CD4-positive, alpha-beta T cell treated with Interleukin-15 for 1 hour (primary cell): ENCODE measurements around the gene PRR15L.
"Not testable (repeated sequence)": the region's sequence is repeated elsewhere in the genome, so short reads cannot be mapped to it uniquely, and the experiment has no call there.

ENCODE experiments used
- DNase-seq: peaks from one replicate; pipeline ENCODE4 v3.0.0-alpha.2; 2020

PRR15L gene, protein sequence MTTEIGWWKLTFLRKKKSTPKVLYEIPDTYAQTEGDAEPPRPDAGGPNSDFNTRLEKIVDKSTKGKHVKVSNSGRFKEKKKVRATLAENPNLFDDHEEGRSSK

DNA sequence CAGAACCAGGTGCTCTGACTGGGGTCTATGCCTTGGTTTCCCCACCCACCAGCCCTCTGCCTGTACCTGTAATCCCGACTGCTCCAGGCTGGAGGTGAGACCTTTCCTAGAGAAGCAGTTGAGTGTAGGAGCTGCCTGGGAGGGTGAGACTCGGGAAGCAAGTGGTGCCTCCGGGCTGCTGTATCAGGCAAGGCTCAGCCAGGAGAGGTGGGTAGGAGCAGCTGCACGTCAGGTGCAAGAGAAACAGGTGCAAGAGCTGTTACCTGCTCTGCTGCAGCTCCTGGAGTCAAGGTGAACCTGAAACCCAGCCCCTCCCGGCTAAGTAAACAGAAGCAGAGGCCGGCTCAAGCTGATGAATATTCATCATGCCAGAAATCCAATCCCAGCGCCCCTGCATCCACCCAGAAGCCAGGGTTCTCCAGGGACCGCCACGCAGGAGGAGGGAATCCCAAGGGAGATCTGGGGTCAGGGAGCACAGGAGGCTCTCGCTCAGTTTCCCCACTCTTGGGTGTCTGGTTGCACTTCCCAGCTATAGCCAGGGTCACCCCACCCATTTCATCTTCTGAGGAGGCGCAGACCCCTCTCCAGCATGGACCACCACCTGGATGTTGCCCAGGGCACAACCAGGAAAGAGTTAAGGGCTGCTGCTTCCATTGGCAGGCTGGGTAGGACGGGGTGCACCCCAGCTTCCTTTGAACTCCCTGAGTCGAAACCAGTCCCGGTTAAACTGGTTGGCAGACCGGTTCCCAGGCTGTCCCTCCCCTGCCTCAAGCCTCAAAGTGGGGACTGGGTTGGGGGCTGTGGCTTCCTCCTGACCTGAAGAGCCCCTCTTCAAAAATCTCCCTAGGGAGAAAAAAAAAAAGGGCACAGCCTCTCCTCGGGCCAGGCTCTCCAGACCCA lies at the start of gene PRR15L:
Gene PRR15L (minus strand): TSS at position 293 of the 900 bp plus-strand sequence. CDS start 4,649 bp downstream, outside the sequence.
- no peak for DNase-seq

DNA sequence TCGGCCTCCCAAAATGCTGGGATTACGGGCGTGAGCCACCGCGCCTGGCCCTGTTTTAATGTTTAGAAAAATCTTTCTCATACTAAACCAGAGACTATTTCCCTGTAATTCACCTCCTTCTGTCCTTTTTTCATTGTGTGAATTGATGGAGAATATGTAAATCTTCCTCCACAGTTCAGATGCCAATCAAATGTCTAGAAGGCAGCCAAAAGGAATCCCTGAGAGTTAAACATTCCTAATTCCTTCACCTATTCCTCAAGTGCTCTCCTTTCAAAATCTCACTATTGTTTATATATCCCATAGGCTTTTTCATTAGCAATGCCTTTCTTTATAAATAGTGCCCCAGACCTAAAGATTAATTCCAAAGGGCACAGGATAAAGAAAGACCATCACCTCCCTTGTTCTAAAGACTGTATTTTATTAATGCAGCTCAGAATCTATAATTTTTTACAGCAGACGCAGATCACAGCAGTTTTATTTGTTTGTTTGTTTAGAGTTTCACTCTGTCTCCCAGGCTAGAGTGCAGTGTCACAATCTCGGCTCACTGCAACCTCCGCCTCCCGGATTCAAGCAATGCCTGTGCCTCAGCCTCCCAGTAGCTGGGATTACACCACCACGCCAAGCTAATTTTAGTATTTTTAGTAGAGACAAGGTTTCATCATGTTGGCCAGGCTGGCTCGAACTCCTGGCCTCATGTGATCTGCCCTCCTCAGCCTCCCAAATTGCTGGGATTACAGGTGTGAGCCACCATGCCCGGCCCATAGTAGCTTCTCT lies 49.4 kb upstream of the PRR15L start:
- DNase-seq: no peak

DNA sequence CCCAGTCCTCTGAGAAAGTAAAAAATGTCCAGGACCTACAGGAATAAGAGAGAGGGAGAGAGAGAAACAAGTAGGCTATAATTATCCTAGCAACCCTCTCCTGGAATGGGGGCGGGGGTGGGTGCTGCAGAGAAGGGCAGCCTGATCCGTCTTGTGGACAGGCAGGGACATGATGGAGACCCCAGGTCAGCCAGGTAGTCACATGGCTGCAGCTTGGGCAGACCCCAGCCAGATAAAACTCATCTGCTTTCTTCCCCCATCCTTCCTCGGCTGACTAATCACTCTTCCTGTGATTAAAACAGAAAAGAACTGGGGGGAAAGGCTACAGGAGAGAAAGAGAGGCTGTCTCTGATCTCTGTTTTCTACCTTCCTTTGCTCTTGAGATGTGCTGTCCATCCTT lies 47.3 kb upstream of the PRR15L start:
- DNase-seq: no peak

DNA sequence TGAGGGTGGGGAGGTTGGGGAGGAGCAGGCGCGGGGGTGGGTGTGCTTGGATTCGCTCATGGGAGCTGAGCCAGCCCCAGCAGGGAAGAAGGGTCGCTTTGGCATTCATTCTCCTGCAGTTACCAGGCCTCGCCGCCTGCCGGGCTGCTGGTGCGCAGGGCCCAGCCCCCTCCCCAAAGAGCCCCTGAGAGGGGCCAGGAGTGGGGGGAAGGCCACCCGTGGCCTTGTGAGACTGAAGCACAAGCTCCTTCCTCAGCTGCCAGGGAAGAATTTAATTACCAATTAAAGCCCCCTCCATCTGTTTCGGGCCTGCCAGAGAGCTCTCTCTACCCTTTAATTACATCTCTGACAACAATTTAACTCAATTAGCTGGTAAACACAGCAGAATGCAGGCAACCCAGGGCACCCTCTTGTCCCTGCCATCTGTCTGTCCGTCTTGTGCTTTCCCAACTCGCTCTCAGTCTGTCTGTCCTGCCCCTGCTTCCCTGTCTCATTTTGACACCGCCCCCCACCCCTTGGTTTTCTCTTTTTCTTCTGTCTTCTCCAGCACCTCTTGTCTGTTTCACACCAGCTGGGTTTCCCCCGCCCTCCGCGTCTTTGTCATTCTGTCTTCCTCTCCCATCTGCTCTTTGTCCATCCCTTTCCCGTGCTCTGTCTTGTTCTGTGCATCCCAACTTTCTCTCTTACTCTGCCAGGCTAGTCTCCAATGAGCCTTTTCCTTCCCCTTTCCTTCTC lies 45.9 kb upstream of the PRR15L start:
- no peak for DNase-seq

DNA sequence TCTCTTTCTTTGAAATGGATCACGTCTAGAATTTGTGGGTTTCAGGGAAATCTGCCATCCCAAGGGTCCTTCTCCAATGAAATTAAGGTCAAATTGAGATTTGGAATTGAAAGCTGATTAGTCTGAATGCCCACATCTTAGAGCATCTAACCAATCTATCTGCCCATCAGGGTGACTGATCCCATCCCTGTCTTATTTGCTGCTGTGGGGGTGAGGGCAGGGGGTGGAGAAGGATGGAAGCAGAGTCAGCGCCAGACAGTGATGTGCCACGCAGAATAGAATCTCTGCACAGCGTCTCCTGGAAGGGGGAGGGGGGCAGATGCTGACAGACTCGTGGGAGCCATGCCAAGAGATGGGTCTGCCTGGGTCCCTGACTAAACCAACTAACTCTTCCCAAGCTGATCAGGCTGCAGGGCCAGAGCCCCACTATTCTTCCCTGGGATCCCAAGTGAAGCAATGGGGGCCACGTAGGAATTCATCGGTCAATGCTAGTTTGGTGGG lies 45.3 kb upstream of the PRR15L start:
- DNase-seq: no peak

DNA sequence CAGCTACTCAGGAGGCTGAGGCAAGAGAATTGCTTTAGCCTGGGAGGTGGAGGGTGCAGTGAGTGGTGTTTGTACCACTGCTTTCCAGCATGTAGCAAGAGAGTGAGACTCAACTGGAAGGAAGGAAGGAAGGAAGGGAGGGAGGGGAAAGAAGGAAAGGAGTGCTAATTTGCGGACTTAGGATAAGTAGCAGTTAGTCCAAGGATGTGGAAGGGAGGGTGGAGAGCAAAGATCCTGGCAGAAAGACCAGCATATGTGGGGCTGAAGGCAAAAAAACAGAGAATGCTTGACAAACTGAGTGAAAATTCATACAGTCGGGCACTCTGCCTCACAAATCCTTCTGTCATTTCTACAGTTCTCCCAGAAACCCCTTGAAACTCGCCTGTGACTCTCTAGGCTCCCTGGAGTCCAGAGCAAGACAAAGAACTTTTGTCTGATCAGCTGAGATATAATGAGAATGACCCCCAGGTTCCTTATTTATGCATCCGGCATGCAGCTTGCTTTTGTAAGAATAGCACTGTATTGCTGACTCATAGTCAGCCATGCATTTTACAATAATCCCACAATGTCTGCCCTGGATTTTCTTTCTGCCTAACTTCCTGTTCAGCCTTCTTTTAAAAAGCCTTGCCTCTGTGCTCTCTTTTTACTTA lies 44.7 kb upstream of the PRR15L start:
- DNase-seq: peak; percentile 23

DNA sequence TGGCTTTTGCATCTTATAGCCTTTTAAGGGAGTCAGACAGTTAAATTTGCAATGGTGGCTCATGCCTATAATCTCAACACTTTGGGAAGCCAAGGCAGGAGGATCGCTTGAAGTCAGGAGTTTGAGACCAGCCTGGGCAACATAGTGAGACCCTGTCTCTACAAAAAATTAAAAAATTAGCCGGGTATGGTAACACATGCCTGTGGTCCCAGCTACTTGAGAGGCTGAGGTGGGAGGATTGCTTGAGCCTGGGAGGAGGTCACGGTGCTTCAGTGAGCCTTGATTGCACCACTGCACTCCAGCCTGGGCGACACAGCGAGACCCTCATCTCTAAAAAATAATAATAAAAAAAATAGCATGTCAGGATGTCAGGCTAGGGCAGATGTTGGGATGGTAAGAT lies 44.0 kb upstream of the PRR15L start:
- not testable (repeated sequence) for DNase-seq

DNA sequence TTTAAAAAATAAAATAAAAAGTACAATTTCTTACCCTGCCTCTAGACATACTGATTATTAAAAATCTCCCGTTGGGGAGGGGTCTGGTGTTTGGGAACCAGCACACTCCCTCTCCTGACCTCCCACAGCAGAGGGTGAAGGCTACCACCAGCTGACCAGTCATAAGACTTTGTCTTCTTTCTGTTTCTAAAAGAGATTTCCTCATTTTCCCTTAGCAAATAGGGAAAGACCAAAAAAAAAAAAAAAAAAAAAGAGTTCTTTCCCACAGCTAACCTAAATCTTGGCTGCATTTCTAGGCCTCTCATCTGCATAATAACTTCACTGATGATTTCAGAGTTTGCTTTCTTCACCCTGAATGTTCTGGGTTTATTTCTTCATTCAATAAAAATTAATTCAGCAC lies 43.5 kb upstream of the PRR15L start:
- no peak for DNase-seq

DNA sequence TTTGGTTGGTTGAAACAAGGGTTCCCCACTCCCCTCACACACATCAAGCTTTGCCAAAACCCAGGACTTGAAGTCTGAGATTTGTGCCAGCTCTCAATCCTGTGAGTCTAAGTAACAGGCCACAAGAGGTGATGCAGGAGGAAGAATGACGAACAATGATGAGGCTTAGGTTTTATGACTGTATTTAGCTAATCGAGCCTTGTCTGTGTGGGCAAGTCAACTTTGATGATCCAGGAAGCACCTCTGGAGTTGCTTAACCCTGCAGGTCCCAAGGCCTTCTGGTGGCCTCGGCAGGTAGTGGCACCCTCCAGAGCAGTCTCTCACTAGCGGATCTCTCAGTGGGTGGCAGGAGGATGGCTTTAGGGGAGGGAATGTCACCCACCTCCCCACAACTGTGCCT lies 41.9 kb upstream of the PRR15L start:
- DNase-seq: no peak

DNA sequence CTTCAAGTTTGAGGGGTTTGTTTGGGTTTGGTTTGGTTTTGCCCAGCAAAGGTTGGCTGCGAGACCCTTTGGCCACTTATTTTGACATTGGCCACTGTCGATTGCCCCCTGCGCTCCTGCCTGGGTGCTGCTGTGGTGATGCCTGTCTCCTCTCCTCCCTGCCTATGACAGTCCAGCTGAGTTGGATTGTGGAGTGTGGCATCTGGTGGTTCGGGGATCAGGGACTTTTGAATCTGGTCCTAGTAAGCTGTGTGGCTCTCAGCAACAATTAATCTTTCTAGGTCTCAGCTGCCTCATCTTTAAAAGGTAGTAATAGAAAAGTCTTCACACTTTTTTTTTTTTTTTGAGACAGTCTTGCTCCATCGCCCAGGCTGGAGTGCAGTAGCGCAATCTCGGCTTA lies 40.4 kb upstream of the PRR15L start:
- no peak for DNase-seq

DNA sequence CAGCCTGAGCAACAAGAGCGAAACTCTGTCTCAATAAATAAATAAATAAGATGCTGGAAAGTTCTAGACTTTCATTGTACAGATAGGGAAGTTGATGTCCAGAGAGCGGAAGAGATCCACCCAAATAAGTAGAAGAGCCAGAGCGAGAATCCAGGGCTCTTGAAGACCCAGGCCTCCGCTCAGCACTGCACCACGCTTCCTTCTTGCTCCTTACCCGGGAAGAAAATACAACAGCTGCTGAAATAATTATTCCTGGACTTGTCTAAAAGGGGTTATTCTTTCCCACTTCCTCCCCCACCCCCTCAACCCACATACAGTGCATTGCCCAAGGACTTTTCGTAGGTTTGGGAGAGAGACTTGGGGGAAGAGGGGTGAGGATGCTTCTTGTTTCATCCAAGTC lies 39.9 kb upstream of the PRR15L start:
- no peak for DNase-seq

DNA sequence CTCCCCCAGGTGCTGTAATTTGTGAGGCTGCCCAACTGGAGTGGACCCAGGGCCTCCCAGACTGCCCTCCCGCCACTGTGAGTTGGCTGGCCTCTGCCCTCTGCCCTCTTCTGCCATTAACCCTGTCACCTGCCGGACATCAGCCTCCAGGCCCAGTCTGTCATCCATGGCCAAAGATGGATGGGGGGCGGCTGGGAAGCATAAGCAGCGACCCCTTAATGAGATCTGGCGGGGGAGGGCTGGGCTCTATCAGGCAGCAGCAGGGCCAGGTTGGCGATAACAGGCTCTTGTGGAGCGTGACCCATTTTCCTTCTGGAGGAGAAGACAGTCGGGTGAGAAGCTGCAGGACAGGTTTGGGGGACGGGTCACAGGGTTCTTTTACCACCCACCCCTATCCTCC lies 38.5 kb upstream of the PRR15L start:
- no peak for DNase-seq

DNA sequence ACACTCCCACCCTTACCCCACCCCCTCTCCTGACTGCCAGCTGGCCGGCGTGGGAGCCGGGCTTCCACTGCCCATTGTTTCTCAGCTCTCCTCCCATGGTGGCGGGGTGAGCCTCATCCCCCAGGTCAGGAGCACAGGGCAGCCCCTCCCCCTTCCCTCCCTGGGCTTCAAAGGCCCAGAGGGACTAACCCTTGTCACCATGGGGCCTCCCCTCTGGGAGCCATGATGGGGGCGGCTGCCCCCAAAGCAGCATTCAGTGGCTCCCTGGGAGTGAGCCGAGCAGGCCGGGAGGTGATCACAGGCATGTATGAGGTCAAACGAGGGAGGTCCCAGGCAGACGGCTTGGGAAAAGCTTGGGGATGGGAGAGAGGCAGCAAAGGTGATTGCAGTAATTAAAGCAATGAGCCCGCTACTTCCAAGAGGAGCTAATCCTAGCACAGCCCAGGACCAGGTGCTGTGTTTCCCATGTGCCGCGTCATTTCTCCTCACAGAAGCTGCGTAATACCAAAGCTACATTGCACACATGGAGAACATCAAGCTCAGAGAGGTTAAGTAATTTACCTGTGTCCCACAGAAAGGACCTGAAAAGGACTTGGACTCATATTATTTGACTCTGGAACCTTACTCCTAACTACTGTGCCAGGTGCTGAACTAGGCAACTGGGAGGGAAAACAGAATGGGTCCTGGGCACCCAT lies 37.7 kb upstream of the PRR15L start:
- DNase-seq: no peak

DNA sequence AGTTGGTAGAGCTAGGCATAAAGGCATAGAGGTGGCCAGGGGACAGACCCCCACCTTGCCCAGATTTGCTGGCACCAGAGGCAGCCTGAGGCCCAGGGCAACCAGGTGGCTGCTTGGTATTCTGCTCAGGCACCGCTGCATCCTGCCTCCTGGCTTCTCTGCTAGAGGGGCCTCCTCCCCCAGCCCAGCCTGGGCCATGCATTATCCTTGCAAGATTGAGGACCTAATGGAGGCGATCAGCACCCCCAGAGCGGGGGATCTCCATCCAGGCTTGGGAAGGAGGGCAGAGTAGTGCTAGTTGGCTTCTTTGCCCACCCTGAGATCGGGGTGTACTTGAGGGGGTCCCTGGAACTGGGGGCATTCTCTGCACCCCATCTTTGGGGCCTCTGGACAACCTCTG lies 37.0 kb upstream of the PRR15L start:
- no peak for DNase-seq

DNA sequence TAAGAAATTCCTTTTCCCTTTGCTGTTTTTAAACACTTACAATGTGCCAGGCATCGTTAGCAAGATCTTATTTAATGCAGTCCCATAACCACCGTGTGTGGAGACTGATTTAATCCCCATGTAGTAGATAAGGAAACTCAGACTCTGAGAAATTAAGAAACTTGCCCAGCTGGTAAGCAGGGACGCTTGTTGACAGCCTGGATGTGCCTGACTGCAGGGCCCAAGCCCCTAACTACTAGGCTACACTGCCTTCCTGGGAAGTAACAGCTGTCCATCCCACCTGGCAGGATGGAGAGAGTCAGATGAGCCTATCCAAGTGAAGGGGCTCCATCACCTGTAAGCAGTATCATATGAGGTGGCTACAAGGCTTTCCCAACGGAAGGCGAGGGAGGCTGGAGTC lies 36.3 kb upstream of the PRR15L start:
- DNase-seq: no peak

DNA sequence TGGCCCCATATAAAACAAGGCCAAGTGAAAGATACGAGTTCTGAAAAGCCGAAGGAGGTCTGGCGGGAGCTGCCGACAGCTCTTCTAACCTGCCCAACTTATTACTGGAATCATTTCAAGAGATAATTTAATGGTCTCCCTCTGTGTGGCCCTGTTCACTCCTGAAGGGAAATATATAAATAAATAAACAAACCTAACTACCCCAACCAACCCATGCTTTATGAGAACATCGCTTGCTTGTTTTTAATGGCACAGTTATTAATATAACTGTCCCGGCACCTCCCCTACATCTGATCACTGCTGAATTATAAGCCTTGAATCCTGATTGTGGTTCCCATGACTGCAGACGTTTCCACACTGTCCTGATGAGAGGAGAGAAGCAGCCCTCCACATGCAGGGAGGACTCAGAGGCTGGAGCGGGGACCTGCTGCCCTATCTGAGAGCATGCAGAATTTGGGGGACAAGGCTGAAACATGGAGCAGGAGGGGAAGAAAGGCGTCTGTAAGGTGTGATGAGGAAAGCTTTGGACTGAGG lies 35.4 kb upstream of the PRR15L start:
- DNase-seq: no peak

DNA sequence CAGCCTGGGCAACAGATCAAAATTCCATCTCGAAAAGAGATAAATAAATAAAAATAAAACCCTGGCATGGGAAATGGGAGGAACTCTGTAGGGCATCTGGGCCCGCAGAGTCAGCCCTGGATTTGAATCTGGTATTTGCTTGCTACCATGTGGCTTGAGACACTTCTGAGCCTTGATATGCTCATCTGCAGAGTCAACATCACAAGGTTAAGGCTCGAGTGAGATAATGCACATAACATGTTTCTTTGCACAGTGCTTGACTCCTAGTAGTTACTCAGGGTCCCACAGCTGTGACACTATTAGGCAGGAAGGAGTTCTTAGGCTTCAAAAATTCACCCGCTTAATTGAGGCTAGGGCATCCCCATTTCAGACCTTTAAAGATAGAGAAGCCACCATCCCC lies 34.5 kb upstream of the PRR15L start:
- no peak for DNase-seq

DNA sequence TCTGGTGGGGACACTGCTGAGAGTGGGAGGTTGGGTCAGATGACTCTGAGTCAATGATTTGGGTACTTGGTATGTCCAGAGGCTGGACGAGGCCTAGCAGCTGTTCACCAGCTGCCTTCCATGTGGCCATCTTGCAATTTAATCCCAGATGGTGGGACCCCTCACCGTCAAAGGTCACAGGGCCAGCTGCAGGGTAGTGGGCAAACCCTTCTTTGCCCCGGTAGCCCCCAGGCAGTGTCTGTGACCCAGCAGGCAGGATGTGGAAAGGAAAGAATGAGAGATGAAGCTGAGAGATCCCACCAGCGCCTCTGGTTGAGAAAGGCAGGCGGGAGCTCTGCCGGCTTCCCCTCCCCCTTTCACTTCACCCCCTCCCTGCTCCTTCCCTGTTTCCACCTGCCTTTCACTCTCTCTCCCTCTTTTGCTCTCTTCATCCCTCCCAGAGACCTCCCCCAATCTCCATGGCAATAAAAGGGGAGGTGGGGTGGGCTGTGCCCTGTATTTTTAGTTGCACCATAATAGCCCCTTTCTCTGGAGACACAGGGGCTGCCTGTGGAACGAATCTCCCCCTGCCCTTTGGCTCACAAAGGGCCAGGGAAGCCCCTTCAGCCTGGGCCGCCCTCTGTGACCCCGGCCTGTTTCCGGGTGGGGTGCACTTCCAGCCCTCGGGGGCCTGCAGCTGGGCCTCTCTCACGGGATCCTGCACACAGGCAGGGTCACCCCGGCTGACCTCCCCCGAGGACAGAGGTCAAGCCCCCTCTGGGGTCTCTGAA lies 33.5 kb upstream of the PRR15L start:
- DNase-seq: no peak

DNA sequence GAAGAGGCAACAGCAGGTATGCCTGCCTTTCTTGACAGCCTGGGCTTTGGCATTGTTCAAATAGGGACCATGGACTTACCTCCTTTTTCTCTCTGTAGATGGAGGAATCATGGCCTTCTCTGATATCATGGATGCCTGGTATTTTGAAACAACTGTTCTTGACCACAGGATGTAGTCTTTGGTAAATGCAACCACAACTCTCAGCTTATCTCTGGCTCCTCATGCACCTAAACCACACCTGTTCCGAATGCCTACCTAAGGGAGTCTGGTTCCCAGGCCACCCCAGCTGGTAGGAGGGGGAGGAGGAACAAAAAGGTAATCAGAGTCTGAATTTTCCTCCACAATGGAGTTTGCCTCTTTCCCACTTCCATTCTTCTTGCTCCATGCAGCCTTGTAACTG lies 32.0 kb upstream of the PRR15L start:
- DNase-seq: no peak

DNA sequence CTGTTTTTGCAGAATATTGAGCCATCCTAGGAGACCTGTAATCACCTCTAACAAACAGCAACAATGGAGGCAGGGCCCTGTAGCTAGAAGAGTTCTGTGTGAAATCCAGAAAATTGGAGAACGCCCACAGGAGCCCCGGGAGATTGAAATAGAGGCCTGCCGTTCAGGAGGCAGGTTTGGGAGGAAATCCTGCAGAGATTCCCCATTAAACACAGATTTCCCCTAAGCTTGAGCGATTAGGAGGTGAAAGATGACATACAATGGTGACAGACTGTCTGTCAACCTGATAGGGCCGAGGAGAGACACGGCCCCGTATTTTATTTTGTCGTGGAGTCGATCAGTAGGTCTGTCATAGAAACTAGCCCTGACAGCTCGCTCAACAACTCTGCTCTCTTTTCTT lies 31.5 kb upstream of the PRR15L start:
- DNase-seq: no peak

DNA sequence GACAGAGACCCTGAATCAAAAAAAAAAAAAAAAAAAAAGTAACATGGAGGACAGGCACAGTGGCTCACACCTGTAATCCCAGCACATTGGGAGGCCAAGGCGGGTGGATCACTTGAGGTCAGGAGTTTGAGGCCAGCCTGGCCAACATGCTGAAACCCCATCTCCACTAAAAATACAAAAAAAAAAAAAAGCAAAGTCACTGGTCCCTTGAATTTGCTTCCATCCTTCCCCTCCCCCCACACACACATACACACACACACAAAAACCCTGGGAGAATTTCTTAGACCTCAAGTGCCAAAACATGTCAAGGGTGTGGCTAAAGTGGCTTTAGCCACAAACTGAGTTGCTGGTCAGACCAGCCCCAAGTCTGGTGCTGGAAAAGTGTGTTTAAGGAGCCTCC lies 30.8 kb upstream of the PRR15L start:
- not testable (repeated sequence) for DNase-seq
